Measurements from ENCODE around the gene CD33. TPM values are rescaled to one million over a fixed set of nuclear protein-coding genes. Genes with fewer than 3 reads are reported as not detected.

Gene CD33
- total and polyA plus RNA-seq, 2 of the 8 experiments (the other 6 are each of a cell fraction or from before 2014, with no cell fraction given), result 0.06 TPM; not detected in 1

DNA sequence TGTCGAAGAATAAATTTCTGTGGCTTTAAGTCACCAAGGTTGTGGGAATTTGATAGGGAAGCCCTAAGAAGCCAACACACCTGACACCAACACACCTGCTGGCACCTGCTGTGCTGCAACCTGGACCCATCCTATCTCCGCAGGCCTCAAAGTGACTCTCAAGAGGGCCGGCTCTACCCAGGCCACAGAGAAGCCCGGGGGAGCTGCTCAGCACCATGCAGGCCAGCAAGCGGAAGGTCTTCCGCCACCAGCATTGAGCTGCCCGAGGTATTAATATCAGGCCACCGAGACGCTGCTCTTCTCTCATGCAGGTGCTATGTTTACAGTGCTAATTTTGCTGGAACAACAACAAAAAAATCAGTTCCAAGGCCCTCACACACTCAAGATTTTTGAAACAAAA is 32.2 kb upstream of the CD33 start:
- no peak for DNase-seq (ENCODE audit: low read depth in 1 of 2, low spot score in 2 of 2)
- no peak for FAIRE-seq
- no peaks in the 10 kb centered on the region for H3K4me1 ChIP-seq (replicated peaks in 1 of 4; ENCODE audit: control insufficient read depth in 3 of 4, insufficient read depth in 4 of 4, low read length in 3 of 4)
- no peak overlapping the region for H3K27ac ChIP-seq (ENCODE audit: low read depth, low read length)
- H3K79me2 ChIP-seq (ENCODE audit: control insufficient read depth in 1 of 2, insufficient read depth in 2 of 2, low read length in 2 of 2), result no peaks in the 10 kb centered on the region
- H3K56ac ChIP-seq (replicated peaks; ENCODE audit: insufficient read length, low read depth, low read length), result no peak overlapping the region
- H3K79me1 ChIP-seq (ENCODE audit: low read depth, low read length), result no peaks in the 10 kb centered on the region
- 90% methylated on average over 9 of the region's 9 CpGs; no CpG with 5 or more reads in 1 of the 2 experiments for WGBS, 2 experiments (ENCODE audit: extremely low coverage in 1 of 2, insufficient coverage in 1 of 2, insufficient read length in 1 of 2, insufficient replicate concordance in 2 of 2, low coverage in 1 of 2, low lambda C conversion rate in 2 of 2, missing lambda C conversion rate in 1 of 2)
- H2BK12ac ChIP-seq (ENCODE audit: low read depth, low read length), result no peak overlapping the region
- H3K18ac ChIP-seq (ENCODE audit: extremely low read depth, low read length), result no peak overlapping the region
- no peak overlapping the region for H4K8ac ChIP-seq (ENCODE audit: extremely low read depth, insufficient read depth, low read length)
- H3K23ac ChIP-seq (ENCODE audit: insufficient read length), result no peak overlapping the region
- H2AFZ ChIP-seq (ENCODE audit: low read length), result no peak overlapping the region
- H4K20me1 ChIP-seq (replicated peaks in 1 of 2; ENCODE audit: control insufficient read depth in 1 of 2, insufficient read depth in 2 of 2, low read length in 2 of 2), result no peaks in the 10 kb centered on the region
- H4K91ac ChIP-seq (replicated peaks; ENCODE audit: insufficient read length, low read length), result no peak overlapping the region
- H3K23me2 ChIP-seq (ENCODE audit: low read depth, low read length), result no peaks in the 10 kb centered on the region
- H3K36me3 ChIP-seq (ENCODE audit: control insufficient read depth in 2 of 4, insufficient read depth in 4 of 4, low read length in 3 of 4), result 0 out of 8 replicates have a peak, but pooled peaks cover 0 to 2% (median 0%) of the 10 kb centered on the region in 4 experiments
- H3K9me3 ChIP-seq (ENCODE audit: insufficient read depth in 2 of 2, low read depth in 1 of 2, low read length in 1 of 2), result 0 out of 4 replicates have a peak, but pooled peaks cover 0 to 3% of the 10 kb centered on the region in 2 experiments
- no peak overlapping the region for H3K14ac ChIP-seq (ENCODE audit: insufficient read length)
- H3K9ac ChIP-seq (replicated peaks in 1 of 4; ENCODE audit: extremely low read depth in 1 of 4, low read depth in 3 of 4, low read length in 3 of 4), result no peak overlapping the region
- ChIA-PET POLR2A (ENCODE audit: partially characterized antibody) (no interaction called here), CTCF (ENCODE audit: partially characterized antibody) (interaction anchor here (1.0 to 1.6 kb wide), 4 partner anchors 25 to 281 kb away, joined by 3 to 5 read pairs (median 4); no protein-coding TSS in a partner anchor)
- no peak overlapping the region for H3K4me3 ChIP-seq (ENCODE audit: extremely low read depth in 1 of 4, insufficient read depth in 2 of 4, low read depth in 3 of 4, low read length in 4 of 4)
- H3K27me3 ChIP-seq (replicated peaks in 1 of 4; ENCODE audit: control insufficient read depth in 3 of 4, extremely low read depth in 1 of 4, insufficient read depth in 3 of 4, low read length in 3 of 4), result no peaks in the 10 kb centered on the region
- TF ChIP-seq TEAD4 (IDR thresholded peaks at IDR 0.05; ENCODE audit: low read depth, low read length) (no peak), FOSL1 (IDR thresholded peaks at IDR 0.05; ENCODE audit: insufficient read depth, low read depth, low read length) (no peak)
- no peak overlapping the region for H2BK5ac ChIP-seq (ENCODE audit: low read depth, low read length)
- no peak overlapping the region for H2AK5ac ChIP-seq (ENCODE audit: low read depth, low read length)
- H2BK15ac ChIP-seq (ENCODE audit: low read length), result no peak overlapping the region
- no peak overlapping the region for H3K4ac ChIP-seq (replicated peaks; ENCODE audit: insufficient read length, low read depth, low read length)
- H2BK120ac ChIP-seq (replicated peaks; ENCODE audit: low read depth, low read length), result no peak overlapping the region
- no peak overlapping the region for H3K4me2 ChIP-seq (ENCODE audit: insufficient read depth in 1 of 2, low read depth in 2 of 2, low read length in 2 of 2)
- no peak overlapping the region for H4K5ac ChIP-seq (ENCODE audit: insufficient read length, low read depth, low read length)
- no peak overlapping the region for H2BK20ac ChIP-seq (ENCODE audit: low read length)
